Ishikawa (cell line): ENCODE results near the gene DBX1.

Experiments used
- EGR1 ChIP-seq: IDR thresholded peaks from 2 replicates; pipeline ENCODE4 v1.6.1; 2012
- EP300 ChIP-seq: IDR thresholded peaks from 2 replicates; pipeline ENCODE4 v1.6.1; 2012; ENCODE audit warnings: borderline replicate concordance
- FOXM1 ChIP-seq: IDR thresholded peaks from 2 replicates; pipeline ENCODE4 v1.6.1; 2012; ENCODE audit warnings: low read depth, borderline replicate concordance
- NFIC ChIP-seq: IDR thresholded peaks from 2 replicates; pipeline ENCODE4 v1.6.1; 2012
- RAD21 ChIP-seq: IDR thresholded peaks from 2 replicates; pipeline ENCODE4 v1.6.1; 2012; ENCODE audit warnings: low read depth
- TCF12 ChIP-seq: IDR thresholded peaks from 2 replicates; pipeline ENCODE4 v1.6.1; 2012; ENCODE audit warnings: low read depth
- TEAD4 ChIP-seq: IDR thresholded peaks from 2 replicates; pipeline ENCODE4 v1.6.1; 2012
- YY1 ChIP-seq: IDR thresholded peaks from 2 replicates; pipeline ENCODE4 v1.6.1; 2012; ENCODE audit warnings: low read depth

- no peak for TF ChIP-seq RAD21
- no peak for TF ChIP-seq NFIC
- no peak for TF ChIP-seq YY1
- no peak for TF ChIP-seq TCF12
- TF ChIP-seq TEAD4, result no peak
- TF ChIP-seq FOXM1, result no peak
- no peak for TF ChIP-seq EP300
- TF ChIP-seq EGR1, result no peak
These were observed 34.2 kb upstream of the DBX1 start for GRCh38 chr11:20194470-20194869.
